B cell (primary cell): Measurements from ENCODE around the gene ICE2. TPM values are rescaled to one million over a fixed set of nuclear protein-coding genes. Genes with fewer than 3 reads are reported as not detected.
A peak's percentile ranks its signal among the peaks of the same experiment; 100 is the strongest.

Experiments
- ATAC-seq: fragments of 200-7000 bp; cut with Tn5 transposase; one replicate; pipeline ENCODE4 v1.10.0; 2021; ENCODE audit warnings: low read depth, mild to moderate bottlenecking, moderate number of reproducible peaks, moderate library complexity
- CTCF ChIA-PET: fragments of 350-600 bp; sonication (Branson Sonifier 250); formaldehyde crosslinking; loops from one replicate; lab custom pipeline; 2021; ENCODE audit warnings: antibody characterized with exemption, inconsistent platforms; lab: Charles Lee
- POLR2A ChIA-PET: fragments of 350-600 bp; sonication (Branson Sonifier 250); formaldehyde crosslinking; loops from one replicate; lab custom pipeline; 2021; ENCODE audit warnings: antibody characterized with exemption; lab: Charles Lee
- DNase-seq: peaks from one replicate; pipeline ENCODE4 v3.0.0; 2013
- H2AFZ ChIP-seq: 2 replicates; pipeline ENCODE4 v1.6.1; 2012; ENCODE audit warnings: mild to moderate bottlenecking, low read depth, low read length; ENCODE audit not compliant: insufficient read depth, poor library complexity, severe bottlenecking
- H3K27ac ChIP-seq, 2 donors: 1 replicate in 1 of 2; 2 replicates in 1 of 2; pipeline ENCODE4 v1.5.1; 2012 to 2013; ENCODE audit warnings: low read length in 2 of 2, mild to moderate bottlenecking in 2 of 2, moderate library complexity in 1 of 2
- H3K27me3 ChIP-seq, 4 experiments: fragments of 200-600 bp in 1 of 4; sonication (generic) in 1 of 4; replicated peaks in 1 of 4; 1 replicate in 2 of 4; 2 replicates in 2 of 4; pipeline versions ENCODE4 v1.6.1 to v1.7.0; 2013 to 2016; ENCODE audit warnings: low read length in 3 of 4, mild to moderate bottlenecking in 2 of 4, mixed read lengths in 1 of 4, moderate library complexity in 1 of 4; ENCODE audit not compliant: insufficient read depth in 4 of 4, control insufficient read depth in 3 of 4; ENCODE audit errors: control extremely low read depth in 1 of 4
- H3K36me3 ChIP-seq, 2 experiments: replicated peaks in 1 of 2; 1 replicate in 1 of 2; 2 replicates in 1 of 2; pipeline versions ENCODE4 v1.6.1 to v1.7.1; 2013; ENCODE audit warnings: low read length in 1 of 2; ENCODE audit not compliant: insufficient read depth in 2 of 2, control insufficient read depth in 1 of 2; ENCODE audit errors: control extremely low read depth in 1 of 2, extremely low read depth in 1 of 2
- H3K4me1 ChIP-seq, 2 donors: fragments of 200-600 bp in 1 of 2; sonication (generic) in 1 of 2; 1 replicate in 1 of 2; 2 replicates in 1 of 2; pipeline versions ENCODE4 v1.5.1 to v1.6.1; 2013 to 2017; ENCODE audit warnings: low read length in 2 of 2; ENCODE audit not compliant: control insufficient read depth in 2 of 2, insufficient read depth in 2 of 2
- H3K4me2 ChIP-seq: replicated peaks from 2 replicates; pipeline ENCODE3; 2012; ENCODE audit warnings: mild to moderate bottlenecking, low read depth, low read length; ENCODE audit not compliant: poor library complexity, severe bottlenecking
- H3K4me3 ChIP-seq, 5 experiments: fragments of 200-600 bp in 1 of 5; sonication (generic) in 1 of 5; 1 replicate in 3 of 5; 2 replicates in 2 of 5; pipeline versions ENCODE4 v1.5.1 to v1.7.0; 2011 to 2016; ENCODE audit warnings: low read length in 4 of 5, mild to moderate bottlenecking in 4 of 5, low read depth in 2 of 5, control low read depth in 1 of 5, moderate library complexity in 1 of 5; ENCODE audit not compliant: insufficient read depth in 1 of 5; ENCODE audit errors: control extremely low read depth in 1 of 5, extremely low read depth in 1 of 5
- H3K79me2 ChIP-seq: fragments of 200-600 bp; sonication (generic); one replicate; pipeline ENCODE4 v1.6.0; 2016; ENCODE audit warnings: low read length; ENCODE audit not compliant: control insufficient read depth, insufficient read depth
- H3K9ac ChIP-seq: fragments of 200-600 bp; sonication (generic); 2 replicates; pipeline ENCODE4 v1.6.1; 2017; ENCODE audit warnings: mild to moderate bottlenecking, low read length, moderate library complexity
- H3K9me3 ChIP-seq, 3 donors: one replicate each; pipeline versions ENCODE4 v1.6.1 to v1.7.1; 2013; ENCODE audit warnings: low read length in 2 of 3; ENCODE audit not compliant: control insufficient read depth in 2 of 3, insufficient read depth in 1 of 3; ENCODE audit errors: control extremely low read depth in 1 of 3
- H4K20me1 ChIP-seq: 2 replicates; pipeline ENCODE4 v1.6.0; 2012; ENCODE audit warnings: mild to moderate bottlenecking, low read length; ENCODE audit not compliant: insufficient read depth, control insufficient read depth, poor library complexity, severe bottlenecking
- H3K27ac Mint-ChIP-seq: one replicate; pipeline ENCODE4 v1.8.0; 2021; ENCODE audit warnings: mixed read lengths
- H3K27me3 Mint-ChIP-seq: one replicate; pipeline ENCODE4 v1.8.0; 2021; ENCODE audit warnings: mixed read lengths
- H3K4me1 Mint-ChIP-seq: one replicate; pipeline ENCODE4 v1.8.0; 2021; ENCODE audit warnings: mixed read lengths
- H3K4me3 Mint-ChIP-seq: one replicate; pipeline ENCODE4 v1.8.0; 2021; ENCODE audit warnings: mixed read lengths
- H3K9me3 Mint-ChIP-seq: one replicate; pipeline ENCODE4 v1.8.0; 2022; ENCODE audit warnings: mixed read lengths; ENCODE audit not compliant: insufficient read depth
- CTCF ChIP-seq: fragments of 200-600 bp; IDR thresholded peaks from one replicate; pipeline ENCODE4 v1.8.0; 2022; ENCODE audit warnings: antibody characterized with exemption, mild to moderate bottlenecking
- EZH2 ChIP-seq: IDR thresholded peaks from 2 replicates; pipeline ENCODE4 v1.6.1; 2012; ENCODE audit warnings: borderline replicate concordance, low read depth, mild to moderate bottlenecking, moderate library complexity, low read length; ENCODE audit not compliant: insufficient read depth, poor library complexity, severe bottlenecking
- WGBS: methylation state at CpG from one replicate; pipeline ENCODE4 v1.1.5; 2013; ENCODE audit warnings: missing lambda C conversion rate; ENCODE audit not compliant: insufficient coverage; 5-methylcytosine and 5-hydroxymethylcytosine counted together
- intact Hi-C: fragments of 100-400 bp; cut with micrococcal nuclease; formaldehyde crosslinking; loops from one replicate; pipeline ENCODE4 v1.10.0; 2022
- polyA plus RNA-seq: library from polyadenylated mRNA; depleted of rRNA; stranded (reverse); fragments of >200 nt; gene quantifications from 2 replicates; pipeline ENCODE4 v1.2.3, GENCODE V29; 2012
- total RNA-seq, 2 donors: library from RNA; stranded (reverse); fragments of 120-200 nt in 1 of 2; gene quantifications; 1 replicate in 1 of 2; 2 replicates in 1 of 2; pipeline versions ENCODE4 v1.2.3 to v1.2.4, GENCODE V29; 2013 to 2022

The ICE2 gene
- total and polyA plus RNA-seq, 2 donors (not counting 1 experiment from before 2014, with no cell fraction given) = 19.0 to 71.2 TPM

GRCh38 chr15:60397772-60398445, 81.0 kb downstream of the ICE2 start, which contains the start of gene ANXA2:
Gene ANXA2 (minus strand): TSS chr15:60397986. CDS start chr15:60386075, 11,911 bp downstream.
- peak within 1 kb of the TSS; percentile 44 to 60 for H3K27ac ChIP-seq
- ATAC-seq = peak; percentile 79
- peaks cover 16% of the 10 kb centered on the region for H3K79me2 ChIP-seq
- ChIA-PET POLR2A (interaction anchor here (0.5 to 1.4 kb wide), 10 partner anchors 11 to 870 kb away, joined by 4 to 18 read pairs (median 4); partner anchors contain the start of genes BNIP2, GTF2A2 and ICE2), CTCF (interaction anchor here (0.6 to 1.4 kb wide), 6 partner anchors 11 to 122 kb away, joined by 3 to 6 read pairs (median 4); no protein-coding TSS in a partner anchor)
- no peaks in the 10 kb centered on the region for H3K9me3 Mint-ChIP-seq
- peak; percentile 83 for DNase-seq
- peak within 1 kb of the TSS; percentile 96 for H3K4me3 Mint-ChIP-seq
- peak within 1 kb of the TSS; percentile 42 to 82 (median 72) for H3K4me3 ChIP-seq
- no peak for TF ChIP-seq CTCF
- no peak for TF ChIP-seq EZH2
- H3K9ac ChIP-seq = peak within 1 kb of the TSS; percentile 84
- peaks cover 5% of the 10 kb centered on the region for H4K20me1 ChIP-seq
- H3K27ac Mint-ChIP-seq = peak within 1 kb of the TSS; percentile 97
- no peaks in the 10 kb centered on the region for H3K27me3 ChIP-seq
- peak within 1 kb of the TSS; percentile 85 for H3K4me2 ChIP-seq
- intact Hi-C loops = loop anchor here (1.0 to 10.0 kb wide), 4 partner anchors 81 to 1623 kb away; partner anchors contain the start of genes BNIP2, ICE2, MINDY2 and RNF111
- 0% methylated on average over 37 of the region's 53 CpGs for WGBS
- no peaks in the 10 kb centered on the region for H3K9me3 ChIP-seq
- peaks cover 40% of the 10 kb centered on the region for H3K4me1 Mint-ChIP-seq
- peak within 1 kb of the TSS; percentile 88 for H2AFZ ChIP-seq
- no peaks in the 10 kb centered on the region for H3K27me3 Mint-ChIP-seq
- H3K4me1 ChIP-seq = peaks cover 12 to 21% of the 10 kb centered on the region in 2 donors
- H3K36me3 ChIP-seq = peaks cover 0 to 7% of the 10 kb centered on the region in 2 experiments
